NCI-H2029 (cell line): ENCODE measurements around the gene ERCC6L2.

ENCODE experiments used
- DNase-seq: peaks from one replicate; lab custom pipeline; 2025; lab: John Stamatoyannopoulos, UW

Gene ERCC6L2, protein sequence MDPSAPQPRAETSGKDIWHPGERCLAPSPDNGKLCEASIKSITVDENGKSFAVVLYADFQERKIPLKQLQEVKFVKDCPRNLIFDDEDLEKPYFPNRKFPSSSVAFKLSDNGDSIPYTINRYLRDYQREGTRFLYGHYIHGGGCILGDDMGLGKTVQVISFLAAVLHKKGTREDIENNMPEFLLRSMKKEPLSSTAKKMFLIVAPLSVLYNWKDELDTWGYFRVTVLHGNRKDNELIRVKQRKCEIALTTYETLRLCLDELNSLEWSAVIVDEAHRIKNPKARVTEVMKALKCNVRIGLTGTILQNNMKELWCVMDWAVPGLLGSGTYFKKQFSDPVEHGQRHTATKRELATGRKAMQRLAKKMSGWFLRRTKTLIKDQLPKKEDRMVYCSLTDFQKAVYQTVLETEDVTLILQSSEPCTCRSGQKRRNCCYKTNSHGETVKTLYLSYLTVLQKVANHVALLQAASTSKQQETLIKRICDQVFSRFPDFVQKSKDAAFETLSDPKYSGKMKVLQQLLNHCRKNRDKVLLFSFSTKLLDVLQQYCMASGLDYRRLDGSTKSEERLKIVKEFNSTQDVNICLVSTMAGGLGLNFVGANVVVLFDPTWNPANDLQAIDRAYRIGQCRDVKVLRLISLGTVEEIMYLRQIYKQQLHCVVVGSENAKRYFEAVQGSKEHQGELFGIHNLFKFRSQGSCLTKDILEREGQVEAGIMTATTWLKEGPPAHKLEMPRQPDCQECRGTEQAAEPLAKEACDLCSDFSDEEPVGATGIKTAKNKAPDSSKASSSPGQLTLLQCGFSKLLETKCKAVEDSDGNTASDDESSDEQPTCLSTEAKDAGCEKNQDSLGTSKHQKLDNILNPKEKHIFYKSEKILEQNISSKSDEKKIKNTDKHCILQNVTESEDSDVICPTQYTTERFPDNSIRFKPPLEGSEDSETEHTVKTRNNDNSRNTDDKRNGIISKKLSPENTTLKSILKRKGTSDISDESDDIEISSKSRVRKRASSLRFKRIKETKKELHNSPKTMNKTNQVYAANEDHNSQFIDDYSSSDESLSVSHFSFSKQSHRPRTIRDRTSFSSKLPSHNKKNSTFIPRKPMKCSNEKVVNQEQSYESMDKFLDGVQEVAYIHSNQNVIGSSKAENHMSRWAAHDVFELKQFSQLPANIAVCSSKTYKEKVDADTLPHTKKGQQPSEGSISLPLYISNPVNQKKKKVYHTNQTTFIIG (N-terminal part only)

DNA sequence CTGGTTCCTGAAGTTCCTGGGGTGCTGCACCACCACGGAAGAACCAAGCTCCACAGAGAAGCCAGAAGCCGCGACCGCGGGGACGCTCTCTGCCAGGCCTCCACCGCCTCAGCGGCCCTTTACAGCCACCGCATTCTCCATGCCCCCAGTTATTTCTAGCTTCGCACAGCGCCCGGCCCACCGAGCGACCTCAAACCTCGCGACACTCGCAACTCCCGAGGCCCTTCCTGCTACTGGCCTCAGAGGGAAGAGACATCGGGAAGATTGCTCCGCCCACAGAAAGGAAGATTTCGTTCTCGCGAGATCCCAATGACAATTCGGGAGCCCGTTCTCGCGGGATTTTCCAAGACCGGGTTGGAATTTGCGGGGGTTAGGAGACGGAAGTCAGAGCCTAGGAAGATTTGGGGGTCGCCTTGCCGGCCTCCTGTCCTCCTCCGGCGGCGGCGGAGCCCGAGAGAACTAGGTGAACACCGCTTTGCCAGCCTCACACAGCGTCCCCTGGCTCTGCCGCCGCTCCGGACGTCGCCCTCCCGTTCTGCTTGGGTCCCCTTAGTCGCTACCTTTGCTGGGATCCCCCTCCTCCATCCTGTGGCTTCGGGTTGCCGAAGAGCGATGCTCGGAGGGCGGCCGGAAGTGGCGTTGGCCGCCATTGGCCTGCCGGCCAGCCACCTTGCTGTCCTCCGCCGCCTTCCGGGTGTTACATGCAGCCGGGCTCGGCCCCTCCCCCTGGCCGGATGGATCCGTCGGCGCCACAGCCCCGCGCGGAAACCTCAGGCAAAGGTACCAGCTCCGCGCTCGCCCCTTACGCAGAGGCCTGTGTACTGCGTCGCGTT is at the start of gene ERCC6L2:
Gene ERCC6L2, plus strand, starts transcription at position 387 of the 833 bp plus-strand sequence. Its CDS starts 348 bp downstream, at position 735.
- DNase-seq, result peak; percentile 98

- DNase-seq, result no peak
Measured at GRCh38 chr9:95826183-95826838, 49.2 kb upstream of the ERCC6L2 start.

GRCh38 chr9:95830768-95831167 is 44.7 kb upstream of the ERCC6L2 start:
- no peak for DNase-seq

DNA sequence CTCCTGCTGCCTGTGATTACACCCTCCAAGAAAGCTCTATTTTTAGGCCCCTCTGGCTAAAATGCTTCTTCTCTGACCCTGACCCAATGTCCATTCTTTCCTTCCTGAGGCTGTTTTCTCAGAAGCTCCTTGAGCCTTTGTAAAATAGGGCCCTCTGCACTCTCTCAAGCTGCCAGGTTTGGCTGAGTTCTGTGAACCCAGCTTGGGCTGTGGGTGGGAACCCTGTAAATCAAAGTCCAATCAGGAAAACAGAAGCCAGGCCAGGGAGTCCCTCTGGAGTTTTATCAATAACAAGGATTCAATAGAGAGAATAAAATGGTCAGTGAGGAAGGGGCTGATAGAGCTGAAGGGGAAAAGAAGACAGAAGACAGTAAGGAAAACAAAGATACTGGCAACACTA is 43.7 kb upstream of the ERCC6L2 start:
- no peak for DNase-seq

- no peak for DNase-seq
Measured at GRCh38 chr9:95833546-95834178, 41.8 kb upstream of the ERCC6L2 start.

DNA sequence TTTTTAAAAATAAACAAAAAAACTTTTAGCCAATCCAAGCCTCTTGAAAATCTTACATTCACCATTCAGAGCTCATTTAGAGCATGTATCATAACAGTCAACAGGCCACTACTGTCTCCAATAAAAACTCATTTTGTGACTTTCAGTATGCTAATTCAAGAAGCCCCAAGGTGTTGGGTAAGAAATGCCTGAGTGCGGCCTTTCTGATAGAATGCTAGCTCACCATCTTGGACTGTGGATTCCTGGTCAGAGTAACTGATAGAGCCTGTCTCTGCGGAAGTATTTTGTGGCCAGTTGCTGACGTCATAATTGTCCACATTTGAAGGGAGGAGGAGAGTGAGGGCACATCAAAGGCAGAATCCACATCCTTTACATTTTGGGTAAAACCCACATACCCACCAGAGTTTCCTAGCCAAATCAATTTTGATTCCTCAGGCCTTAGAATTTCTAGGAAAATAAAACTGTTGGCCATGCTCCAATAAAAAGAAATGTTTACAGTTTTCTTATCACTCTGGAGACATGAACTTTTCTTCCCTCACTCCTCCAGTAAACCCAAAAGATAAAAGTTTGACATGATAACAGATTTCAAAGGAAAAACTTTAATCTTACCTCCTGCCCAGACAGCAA is 41.1 kb upstream of the ERCC6L2 start:
- no peak for DNase-seq

DNA sequence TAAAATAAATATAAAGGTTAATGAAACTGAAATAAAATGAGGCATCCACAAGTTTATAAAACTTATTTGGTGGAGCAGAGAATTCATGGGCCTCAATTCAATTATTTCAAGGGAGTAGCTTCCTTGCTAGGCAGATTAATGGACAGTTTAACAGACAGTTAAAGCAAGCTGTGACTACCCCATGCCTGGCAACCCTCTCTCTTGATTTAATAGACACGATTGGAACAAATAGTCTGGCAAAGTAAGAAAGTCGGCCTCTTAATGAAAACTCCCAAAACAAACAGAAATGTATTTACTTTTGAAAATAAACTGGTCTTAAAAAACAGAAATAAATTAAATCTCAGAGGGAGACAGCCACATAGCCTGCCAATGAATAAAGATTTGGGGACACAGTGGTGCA is 40.1 kb upstream of the ERCC6L2 start:
- DNase-seq, result no peak

GRCh38 chr9:95836072-95836471 is 39.4 kb upstream of the ERCC6L2 start:
- DNase-seq, result no peak

DNA sequence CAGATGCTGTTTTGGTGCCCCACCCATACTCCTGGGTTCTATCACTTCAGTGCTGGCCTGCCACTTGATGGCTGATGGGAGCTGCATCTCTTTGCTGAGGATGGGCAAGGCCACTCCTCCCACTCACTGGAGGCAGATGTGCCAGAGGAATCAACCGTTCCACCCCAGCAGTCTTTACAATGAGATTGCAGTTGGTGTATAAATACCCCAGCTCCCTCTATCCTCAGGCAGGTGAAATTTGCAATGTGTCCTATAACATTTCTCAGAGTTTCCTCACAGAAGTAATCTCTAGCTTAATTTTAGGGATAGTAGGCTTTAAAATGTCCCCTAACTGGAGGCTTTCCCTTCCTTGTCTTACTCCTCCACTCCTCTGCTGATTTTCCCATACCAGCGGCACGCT is 36.5 kb upstream of the ERCC6L2 start:
- no peak for DNase-seq

DNA sequence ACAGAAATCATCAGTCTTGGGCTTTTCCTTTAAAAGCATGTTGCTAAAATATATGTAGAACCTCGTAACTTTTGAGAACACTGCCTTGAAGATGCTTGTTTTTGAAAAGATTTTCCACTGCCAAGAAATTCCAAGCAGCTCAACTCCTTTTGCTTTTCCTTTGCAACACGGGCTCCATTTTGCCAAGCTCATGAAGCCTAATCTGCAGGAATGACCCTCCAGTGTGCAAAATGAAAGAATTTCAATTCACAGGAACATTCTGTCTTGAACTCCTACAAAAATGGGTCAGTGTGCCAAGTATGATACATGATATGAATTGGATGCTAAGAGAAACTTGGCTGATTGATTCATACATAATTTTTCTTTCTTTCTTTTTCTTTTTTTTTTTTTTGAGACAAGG is 35.4 kb upstream of the ERCC6L2 start:
- DNase-seq, result no peak

GRCh38 chr9:95841377-95841776 is 34.1 kb upstream of the ERCC6L2 start:
- no peak for DNase-seq

DNA sequence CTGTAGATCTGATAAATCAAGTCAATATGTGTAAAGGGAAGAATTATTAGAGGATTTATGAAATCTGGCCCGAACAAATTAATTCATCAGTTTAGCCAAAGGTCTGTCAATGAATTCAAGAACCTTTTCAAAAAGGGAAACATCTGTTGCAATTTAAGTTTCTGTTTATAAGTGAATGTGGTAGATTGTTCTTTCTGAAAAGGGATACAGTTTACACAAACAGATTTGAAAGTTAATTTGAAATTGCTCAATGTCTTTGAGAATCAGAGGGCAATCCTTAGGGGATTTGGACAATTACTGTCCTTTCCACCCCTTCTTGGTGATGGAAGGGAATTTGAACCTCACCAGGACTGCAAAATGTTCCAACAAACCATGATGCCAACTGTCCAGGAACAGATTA is 29.7 kb upstream of the ERCC6L2 start:
- no peak for DNase-seq

DNA sequence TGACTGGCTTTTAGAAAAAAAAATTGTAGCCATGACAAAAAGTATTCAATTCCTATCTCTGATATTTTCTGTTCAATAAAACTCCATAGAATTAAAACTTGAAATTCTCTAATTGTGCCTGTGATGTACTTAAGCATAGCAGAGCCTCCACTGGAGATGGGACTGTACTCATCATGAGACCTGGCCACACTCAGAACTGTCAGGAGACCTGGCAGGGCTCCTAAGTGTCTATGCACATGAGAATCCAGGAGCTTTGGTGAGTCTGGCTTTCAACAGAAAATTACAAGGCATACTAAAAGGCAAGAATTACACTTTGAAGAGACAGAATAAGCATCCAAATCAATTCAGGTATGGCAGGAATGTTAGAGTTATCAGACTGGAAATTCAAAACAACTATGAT is 26.7 kb upstream of the ERCC6L2 start:
- no peak for DNase-seq

GRCh38 chr9:95852059-95853032 is 23.1 kb upstream of the ERCC6L2 start:
- peak; percentile 79 for DNase-seq

DNA sequence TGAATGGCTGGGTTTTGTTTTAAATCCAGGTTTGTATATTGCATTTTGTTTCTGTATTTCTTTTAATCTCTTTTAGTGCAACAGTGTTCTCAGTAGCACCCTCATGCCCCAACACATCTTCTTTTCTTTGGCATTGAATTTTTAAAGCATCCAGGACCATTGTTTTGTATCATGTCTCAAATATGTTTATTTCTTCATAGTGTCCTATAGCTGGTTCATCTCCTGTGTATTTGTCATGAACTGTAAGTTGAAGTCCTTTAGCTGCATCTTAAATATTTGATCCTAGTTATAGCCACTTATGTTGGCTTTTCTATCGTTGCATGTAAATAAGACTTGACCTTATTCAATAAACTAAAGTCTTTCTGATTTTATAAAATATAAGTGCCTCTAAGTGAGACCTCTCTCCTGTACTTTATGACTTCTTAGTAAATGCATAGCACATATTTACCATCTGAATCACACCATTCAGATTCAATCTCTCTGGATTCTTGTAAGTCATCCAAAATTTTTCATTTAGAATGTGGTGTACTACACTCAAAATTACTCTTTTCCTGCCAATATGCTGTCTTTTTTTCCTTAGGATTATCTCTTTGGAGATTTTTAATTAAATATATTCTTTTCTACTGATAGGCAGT is 21.0 kb upstream of the ERCC6L2 start:
- no peak for DNase-seq

DNA sequence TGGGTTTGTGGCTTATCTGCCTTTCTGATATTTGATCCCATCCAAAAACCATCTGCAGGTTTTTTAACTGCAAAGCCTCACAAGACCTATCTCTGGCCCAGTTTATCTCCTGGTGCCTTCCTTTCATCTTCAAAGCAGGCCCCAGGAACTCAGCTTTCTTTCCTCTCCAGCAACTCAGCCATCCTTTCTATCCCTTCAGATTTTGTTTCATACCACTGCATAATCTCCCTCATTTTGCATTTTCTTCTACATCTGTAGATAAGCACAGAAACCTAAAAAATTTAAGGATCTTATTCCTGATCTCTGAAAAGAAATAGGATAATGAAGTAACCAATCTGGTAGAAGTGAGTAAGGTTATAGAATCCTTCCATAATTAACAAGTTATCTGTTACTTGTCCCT is 19.5 kb upstream of the ERCC6L2 start:
- no peak for DNase-seq

DNA sequence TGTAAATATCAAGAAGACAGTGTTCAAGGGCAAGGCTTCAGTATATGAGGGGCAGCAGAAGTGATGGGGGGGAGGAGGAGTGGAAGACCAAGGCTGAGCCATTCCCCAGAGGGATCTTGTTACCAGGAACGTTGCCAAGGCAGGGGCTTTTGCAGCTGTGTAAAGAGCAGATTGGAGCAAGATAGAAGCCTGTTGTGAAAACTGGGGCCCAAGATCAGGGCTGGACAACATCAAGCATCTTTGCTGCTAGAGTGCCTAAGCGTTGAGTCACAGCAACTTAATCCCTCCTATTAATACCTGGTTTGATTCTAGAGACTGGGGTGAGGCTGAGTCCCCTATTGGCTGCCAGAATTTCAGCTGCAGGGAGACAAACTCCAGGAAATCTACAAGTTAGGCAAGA is 18.4 kb upstream of the ERCC6L2 start:
- no peak for DNase-seq

DNA sequence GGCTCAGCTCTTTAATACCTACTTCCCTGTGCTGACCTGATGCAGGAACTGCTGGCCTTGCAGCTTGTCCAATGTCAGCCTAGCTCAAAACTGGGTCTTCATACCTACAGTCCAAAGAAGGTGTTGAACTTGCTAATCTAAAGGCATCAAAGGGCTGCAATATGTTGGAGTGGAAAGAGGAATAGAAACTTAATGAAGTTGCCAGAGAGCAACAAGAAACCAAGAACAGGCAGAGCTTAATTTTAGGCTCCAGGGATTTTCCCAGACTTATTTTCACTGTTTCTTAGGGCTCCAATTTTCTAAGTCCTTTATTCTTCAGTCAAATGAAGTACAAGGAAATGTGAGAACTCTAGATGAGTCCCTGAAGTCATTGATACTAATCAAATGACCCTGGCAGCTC is 17.6 kb upstream of the ERCC6L2 start:
- DNase-seq, result no peak
